DLD1 (cell line): ENCODE results near the gene ZNF132.
"Not testable (repeated sequence)": the region's sequence is repeated elsewhere in the genome, so short reads cannot be mapped to it uniquely, and the experiment has no call there.

ENCODE experiments used
- in situ Hi-C: cut with HindIII; loops from 2 replicates; pipeline ENCODE4 v1.10.0; 2017; ENCODE audit warnings: low sequenced_read_pairs

Gene ZNF132

DNA sequence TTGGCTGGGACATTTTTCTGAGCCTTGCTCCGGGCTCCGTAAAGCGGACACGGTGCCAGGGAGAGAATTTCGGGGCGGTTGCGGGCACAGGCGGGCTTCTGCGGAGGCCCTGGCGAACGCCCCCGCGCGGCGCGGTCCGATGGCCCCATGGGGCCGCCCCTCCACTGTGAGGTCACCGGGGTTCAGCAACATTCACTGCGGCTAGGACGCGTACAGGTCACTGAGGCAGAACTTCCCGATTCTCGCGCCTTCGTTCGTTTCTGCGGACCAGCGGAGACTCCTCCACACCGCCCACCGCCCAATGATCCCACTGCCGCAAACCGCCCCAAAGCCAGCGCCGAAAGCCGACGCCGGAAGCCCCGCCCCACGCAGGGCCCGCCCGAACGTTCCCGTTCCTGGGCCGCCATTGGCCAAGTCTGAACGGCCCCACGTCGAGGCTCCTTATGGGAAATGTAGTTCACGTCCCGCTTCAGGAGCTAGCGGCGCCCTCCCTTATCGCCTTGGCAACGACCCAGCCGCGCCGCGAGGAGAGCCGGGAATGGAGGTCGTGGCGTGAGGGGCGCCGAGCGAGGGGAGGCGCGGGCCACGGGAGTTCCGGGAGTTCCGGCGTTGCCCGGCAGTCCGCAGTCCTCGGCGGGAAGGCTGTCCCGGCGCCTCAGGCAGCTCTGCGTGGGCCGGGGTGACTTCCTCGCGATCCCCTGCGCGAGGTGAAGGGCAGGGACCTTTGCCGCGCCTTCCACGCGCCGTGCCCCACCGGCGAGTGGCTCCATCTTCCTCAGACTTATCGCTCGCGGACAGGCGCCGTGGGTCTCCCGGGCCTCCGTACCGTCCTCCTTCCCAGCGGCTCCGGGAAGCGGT, 31.6 kb downstream of the ZNF132 start, which contains the start of gene ZNF584:
TSS of gene ZNF584 (plus strand) at position 498 of the 858 bp plus-strand sequence. CDS start 499 bp downstream, outside the sequence.
- in situ Hi-C loops, result no loop called here

DNA sequence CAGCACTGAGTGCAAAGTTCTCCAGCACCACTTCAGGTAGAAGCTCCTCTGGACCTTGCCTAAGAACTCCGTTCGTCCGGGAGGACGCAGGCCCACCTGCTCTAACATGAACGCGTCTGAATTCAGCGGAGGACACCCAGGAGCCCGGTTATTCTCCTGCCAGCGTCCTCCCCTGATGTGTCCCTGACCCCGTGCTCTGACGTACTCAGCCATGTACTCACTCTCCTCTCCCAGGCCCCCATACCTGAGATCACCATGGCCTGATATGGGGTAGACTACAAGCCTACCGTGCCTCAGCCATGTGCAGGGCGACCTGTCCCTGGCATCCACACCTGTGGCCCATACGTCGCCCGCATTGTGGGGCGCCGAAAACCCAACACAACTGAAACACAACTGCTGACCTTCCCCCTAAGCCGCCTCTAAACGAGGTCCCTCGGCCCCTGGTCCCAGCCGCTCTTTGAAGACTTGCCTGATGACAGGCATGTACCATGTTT, 32.2 kb downstream of the ZNF132 start:
- in situ Hi-C loops, result no loop called here

DNA sequence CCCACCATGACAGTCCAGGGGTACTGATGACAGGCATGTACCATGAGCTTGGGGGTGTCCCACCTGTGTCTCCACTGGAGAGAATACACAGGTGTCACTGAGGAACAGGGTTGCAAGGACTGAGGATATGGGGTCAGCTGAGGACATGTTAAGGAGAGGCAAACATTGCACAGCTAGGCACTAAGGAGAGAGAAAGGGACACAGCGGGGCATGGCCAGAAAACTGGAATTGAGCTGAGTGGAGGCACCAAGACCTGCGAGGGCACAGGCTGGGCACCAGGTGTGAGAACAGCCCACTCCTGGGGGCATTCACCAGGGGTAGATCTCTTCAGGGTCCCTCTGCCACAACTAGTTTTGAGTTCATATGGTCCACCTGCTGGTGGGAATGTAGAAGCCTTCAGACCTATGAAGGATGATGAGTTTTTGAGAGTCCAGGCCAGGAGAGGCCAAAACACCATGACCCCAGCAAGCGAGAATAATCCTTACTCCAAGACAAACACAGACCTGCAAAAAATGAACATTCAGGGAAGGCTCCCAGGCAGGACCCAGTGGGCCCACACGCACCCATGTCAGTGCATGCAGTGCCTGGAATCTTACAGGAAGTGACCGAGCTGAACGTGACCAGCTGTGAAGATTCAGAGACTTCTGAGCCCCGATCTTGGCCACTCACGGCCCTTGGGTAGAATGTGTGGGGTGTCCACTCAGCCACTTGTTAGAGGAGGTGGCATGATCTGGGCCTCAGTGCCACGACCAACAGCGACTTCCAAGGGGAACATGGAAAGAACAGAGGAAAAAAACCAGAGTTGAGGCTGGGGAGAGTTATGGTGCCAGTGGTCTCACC, 32.9 kb downstream of the ZNF132 start:
- in situ Hi-C loops, result no loop called here

DNA sequence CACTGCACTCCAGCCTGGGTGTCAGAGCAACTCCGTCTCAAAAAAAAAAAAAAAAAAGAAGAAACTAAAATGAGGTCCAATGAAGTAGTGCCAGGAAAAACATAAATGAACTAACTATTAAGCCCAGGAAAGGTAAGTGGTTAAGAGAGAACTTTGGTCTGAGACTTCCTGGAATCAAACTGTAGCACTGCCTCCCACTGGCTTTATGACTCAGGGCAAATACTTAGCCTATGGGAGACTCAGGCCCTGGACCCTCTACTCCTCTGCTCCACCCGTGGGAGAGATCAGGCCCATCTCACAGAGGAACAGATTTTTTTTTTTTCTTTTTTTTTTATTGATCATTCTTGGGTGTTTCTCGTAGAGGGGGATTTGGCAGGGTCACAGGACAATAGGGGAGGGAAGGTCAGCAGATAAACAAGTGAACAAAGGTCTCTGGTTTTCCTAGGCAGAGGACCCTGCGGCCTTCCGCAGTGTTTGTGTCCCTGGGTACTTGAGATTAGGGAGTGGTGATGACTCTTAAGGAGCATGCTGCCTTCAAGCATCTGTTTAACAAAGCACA, 36.0 kb downstream of the ZNF132 start:
- in situ Hi-C loops, result not testable (repeated sequence)

GRCh38 chr19:58401840-58402421, 38.0 kb downstream of the ZNF132 start:
- in situ Hi-C loops, result no loop called here

DNA sequence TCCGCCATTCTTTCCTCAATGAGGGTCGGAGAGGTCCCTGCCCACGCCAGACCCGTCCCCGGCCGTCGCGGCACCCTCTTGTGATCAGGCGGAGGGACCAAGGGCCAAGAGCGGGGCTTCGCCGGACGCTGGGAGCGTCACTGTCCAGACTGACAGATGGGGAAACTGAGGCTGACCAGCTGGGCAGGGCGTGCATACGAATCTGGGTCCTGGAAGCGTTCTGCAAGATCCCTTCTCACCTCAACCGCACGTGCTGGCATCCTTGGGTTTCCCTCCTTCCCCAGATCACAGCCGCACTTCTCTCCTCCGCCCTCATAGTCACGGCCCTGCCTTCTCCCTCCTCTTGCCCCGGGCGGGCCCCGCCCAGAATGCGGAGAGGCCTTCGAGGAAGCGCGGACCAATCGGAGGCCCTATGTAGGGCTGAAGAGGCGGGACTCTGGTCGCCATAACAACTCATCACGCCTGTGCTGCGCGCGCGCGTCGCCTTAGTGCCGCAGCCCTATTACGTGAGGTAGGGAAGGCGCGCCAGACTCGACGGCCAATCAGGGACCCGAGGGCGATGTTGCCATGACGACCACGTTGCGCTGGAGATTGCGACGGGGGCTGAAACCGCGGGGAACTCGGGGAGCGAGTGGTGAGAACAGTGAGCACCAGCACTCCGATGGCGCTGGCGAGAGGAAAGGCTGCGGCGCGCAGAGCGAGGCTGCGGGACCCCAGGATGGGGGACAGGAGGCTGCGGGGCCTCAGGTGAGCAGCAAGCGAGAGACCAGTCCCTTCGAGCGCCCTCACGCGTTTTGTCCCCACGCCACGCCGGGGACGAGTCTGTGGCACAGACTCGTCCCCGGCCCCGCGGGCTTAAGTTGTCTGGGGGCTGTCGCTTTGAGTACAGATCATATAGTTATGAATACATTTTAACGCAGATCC, 38.8 kb downstream of the ZNF132 start:
- in situ Hi-C loops, result no loop called here

- in situ Hi-C loops, result no loop called here
These were observed 39.5 kb downstream of the ZNF132 start for GRCh38 chr19:58400316-58400915.

DNA sequence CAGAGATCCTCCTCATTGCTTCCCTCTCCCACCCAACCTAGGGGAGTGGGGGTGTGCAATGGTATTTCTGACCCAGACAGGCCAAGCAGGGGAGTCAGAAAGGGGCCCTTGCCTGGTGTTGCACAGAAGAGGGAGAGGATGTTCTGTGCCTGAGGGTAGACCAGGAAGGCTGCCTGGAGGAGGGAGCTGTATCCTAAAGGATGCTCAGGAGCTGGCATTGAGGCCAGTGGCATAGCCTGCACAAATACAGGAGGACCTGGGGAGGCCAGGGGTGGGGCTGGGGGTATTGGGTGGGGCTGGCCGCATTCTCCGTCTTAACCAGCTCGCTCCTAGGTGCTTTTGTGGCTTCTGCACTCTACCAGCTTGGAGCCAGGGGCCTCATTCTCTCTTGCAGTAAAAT, 40.0 kb downstream of the ZNF132 start:
- in situ Hi-C loops, result no loop called here

DNA sequence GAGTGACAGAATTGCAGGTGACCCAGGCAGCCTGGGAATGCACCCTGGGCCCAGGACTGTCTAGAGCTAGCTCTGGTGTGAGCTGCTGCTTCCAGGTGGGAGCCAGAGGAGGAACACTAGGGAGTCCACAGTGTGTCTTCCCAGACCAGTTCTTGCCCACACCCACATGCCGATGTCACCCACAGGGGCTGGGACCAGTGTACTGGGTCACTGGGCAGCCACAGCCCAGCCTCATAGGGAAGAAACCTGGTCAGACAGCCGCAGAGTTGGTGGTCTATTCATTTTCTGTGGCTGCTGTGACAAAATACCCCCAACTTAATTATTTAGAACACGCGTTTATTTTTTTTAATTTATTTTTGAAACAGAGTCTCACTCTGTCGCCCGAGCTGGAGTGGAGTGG, 41.4 kb downstream of the ZNF132 start:
- in situ Hi-C loops, result no loop called here

GRCh38 chr19:58398087-58398486, 41.9 kb downstream of the ZNF132 start:
- in situ Hi-C loops, result no loop called here

DNA sequence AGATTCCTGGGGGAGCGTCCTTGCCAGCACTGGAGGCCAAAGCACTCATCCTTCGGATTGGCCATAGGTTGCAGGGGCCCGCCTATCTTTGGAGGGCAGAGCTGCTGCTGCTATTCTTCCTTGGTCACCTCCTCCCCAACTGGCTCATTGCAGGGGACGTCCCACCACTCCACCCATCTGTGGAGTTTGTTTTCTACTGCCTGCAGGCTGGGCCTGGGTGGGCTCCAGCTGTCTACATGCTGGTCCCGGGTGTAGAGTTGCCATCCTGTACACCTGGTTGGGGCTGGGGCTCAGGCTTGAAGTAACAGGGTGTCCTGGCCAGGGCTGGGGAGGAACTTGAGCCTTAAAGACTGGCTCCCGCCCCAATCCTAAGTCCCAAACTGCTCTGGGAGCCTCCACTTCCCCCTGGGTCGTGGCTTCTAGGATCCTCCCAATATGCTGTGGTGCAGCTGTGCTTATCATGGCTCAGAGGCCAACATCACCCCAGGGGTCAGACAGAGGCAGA, 42.4 kb downstream of the ZNF132 start:
- in situ Hi-C loops, result no loop called here

- in situ Hi-C loops, result no loop called here
These were observed 43.0 kb downstream of the ZNF132 start for GRCh38 chr19:58396691-58397532.

DNA sequence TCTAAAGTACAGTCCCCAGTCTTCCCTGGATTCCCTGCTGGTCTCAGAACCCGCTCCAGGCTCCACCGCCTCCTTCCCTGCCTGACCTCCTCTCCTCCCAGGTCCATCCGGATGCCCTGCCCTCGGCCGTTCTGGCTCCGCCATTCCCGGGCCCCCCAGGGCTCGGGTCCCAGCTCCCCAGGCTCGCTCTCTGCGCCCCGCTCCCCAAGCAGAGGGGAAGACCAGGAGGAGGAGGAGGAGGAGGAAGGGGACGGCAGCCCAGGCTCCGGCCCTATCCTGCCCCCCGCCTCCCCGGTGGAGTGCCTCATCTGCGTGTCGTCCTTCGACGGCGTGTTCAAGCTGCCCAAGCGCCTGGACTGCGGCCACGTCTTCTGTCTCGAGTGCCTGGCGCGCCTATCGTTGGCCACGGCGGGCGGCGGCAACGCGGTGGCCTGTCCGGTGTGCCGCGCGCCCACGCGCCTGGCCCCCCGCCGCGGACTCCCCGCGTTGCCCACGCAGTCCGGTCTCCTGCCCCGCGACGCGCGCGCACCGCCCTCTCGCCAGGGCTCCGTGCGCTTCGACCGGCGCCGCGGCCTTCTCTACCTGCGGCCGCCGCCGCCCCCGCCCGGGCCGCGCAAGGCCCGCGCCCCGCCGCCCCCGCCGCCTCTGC, 43.9 kb downstream of the ZNF132 start:
- in situ Hi-C loops, result no loop called here

DNA sequence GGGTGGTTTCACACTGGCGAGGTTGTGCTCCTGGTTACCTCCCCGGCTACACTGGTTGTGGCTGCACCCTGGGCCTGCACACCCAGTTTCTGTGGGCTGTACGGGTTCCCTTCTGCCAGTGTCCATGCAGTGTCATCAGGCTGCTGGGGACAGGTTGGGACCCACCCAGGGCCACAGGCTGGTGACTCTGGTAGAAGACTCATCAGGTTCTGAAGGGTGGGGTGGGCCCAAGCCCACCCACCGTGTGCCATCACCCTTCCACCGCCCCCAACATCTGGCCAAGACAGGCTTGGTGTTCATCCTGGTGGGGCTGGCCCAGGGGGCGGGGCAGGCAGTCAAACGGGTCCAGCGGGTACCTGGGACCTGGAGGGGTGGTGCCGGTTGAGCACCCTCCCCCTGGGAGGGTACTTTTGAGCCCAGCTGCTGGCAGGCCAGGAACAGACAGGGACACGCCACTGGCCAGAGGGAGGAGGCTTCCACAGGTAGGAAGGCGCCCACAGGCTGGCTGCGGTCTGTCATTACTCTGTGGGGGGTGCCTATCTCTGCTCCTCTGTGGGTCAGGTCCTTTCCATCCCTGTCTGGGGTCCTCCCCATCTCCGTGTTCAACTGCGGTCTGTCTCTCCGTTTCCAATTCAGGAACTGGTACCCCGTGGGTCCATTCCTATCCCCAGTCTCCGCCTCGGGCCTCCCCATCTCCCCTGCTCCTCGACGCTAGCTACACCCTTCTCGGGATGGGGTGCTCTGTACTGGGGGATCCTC, 44.6 kb downstream of the ZNF132 start, which contains the start of gene RNF225:
TSS of gene RNF225 (plus strand) at position 437 of the 759 bp plus-strand sequence. CDS start 434 bp downstream, outside the sequence.
- in situ Hi-C loops, result no loop called here

- in situ Hi-C loops, result no loop called here
These were observed 45.1 kb downstream of the ZNF132 start for GRCh38 chr19:58394821-58395219.

DNA sequence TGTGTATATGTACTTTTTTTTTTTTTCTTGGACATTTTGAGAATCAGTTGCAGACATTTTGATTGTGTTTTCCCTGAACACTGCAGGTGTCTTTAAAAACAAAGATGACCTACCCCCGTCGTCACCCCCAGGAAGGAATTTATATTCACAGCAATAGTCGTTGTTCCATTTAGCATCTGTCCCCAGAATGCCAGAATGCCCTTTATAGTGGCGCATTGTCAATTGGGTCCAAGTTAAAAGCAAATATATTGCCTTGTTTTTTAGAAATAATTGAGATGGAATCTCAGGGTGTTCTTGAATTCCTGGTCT, 46.3 kb downstream of the ZNF132 start:
- in situ Hi-C loops, result no loop called here
